Adrenal gland (tissue), 12 donors: ENCODE measurements around the gene ADARB2. TPM values are rescaled to one million over a fixed set of nuclear protein-coding genes. Genes with fewer than 3 reads are reported as not detected.
A peak's percentile ranks its signal among the peaks of the same experiment; 100 is the strongest.

Source experiments
- DNase-seq, 7 donors: peaks; one replicate each; pipeline ENCODE4 v3.0.0-alpha.2; 2019 to 2020
- H3K27ac ChIP-seq, 5 donors: fragments of 200-600 bp; sonication (generic) in 4 of 5; 1 replicate in 3 of 5; 2 replicates in 2 of 5; pipeline versions ENCODE4 v1.5.1 to v1.8.0; 2016 to 2020; ENCODE audit warnings: mild to moderate bottlenecking in 1 of 5
- H3K27me3 ChIP-seq: fragments of 200-600 bp; 2 replicates; pipeline ENCODE4 v1.8.0; 2021
- H3K36me3 ChIP-seq, 2 donors: fragments of 200-600 bp; replicated peaks in 1 of 2; 1 replicate in 1 of 2; 2 replicates in 1 of 2; pipeline versions ENCODE4 v1.5.1 to v1.8.0; 2018 to 2022
- H3K4me1 ChIP-seq, 2 donors: fragments of 200-600 bp; replicated peaks in 1 of 2; 1 replicate in 1 of 2; 2 replicates in 1 of 2; pipeline versions ENCODE4 v1.5.1 to v1.8.0; 2018 to 2021
- H3K4me3 ChIP-seq, 4 donors: fragments of 200-600 bp; sonication (generic) in 3 of 4; one replicate each; pipeline ENCODE4 v1.5.1; 2016 to 2018
- H3K9me3 ChIP-seq, 3 donors: fragments of 200-600 bp; sonication (generic) in 1 of 3; replicated peaks in 1 of 3; 1 replicate in 2 of 3; 2 replicates in 1 of 3; pipeline versions ENCODE4 v1.5.1 to v1.8.0; 2016 to 2021
- CTCF ChIP-seq, 6 experiments: fragments of 450-650 bp in 4 of 6; fragments of 200-600 bp in 2 of 6; sonication (generic) in 1 of 6; IDR thresholded peaks; 1 replicate in 5 of 6; 2 replicates in 1 of 6; pipeline versions ENCODE4 v1.5.1 to v1.8.0; 2016 to 2021; ENCODE audit warnings: antibody characterized with exemption in 6 of 6, mild to moderate bottlenecking in 2 of 6, moderate library complexity in 1 of 6
- POLR2A ChIP-seq, 2 donors: fragments of 450-650 bp; IDR thresholded peaks; one replicate each; pipeline ENCODE4 v1.6.1; 2017; ENCODE audit warnings: antibody characterized with exemption in 2 of 2, mild to moderate bottlenecking in 2 of 2, moderate library complexity in 1 of 2
- WGBS, 4 donors: extraction: QIAGEN DNeasy Blood & Tissue Kit in 2 of 4; methylation state at CpG; one replicate each; pipeline versions ENCODE4 v1.1.5 to v1.1.7; 2013 to 2017; 5-methylcytosine and 5-hydroxymethylcytosine counted together
- intact Hi-C, 2 donors: fragments of 100-400 bp; cut with DNase I; formaldehyde crosslinking; loops; one replicate each; pipeline versions ENCODE4 v1.14.1 to v1.15.0; 2022 to 2023
- polyA plus RNA-seq, 3 donors: library from polyadenylated mRNA; stranded (reverse); fragments of 200-250 nt in 2 of 3; fragments of 350-450 nt in 1 of 3; fragmentation: Illumina TruSeq in 1 of 3; extraction: RNeasy Lipid Tissue Mini Kit (QIAGEN cat#74804) in 1 of 3; gene quantifications; one replicate each; pipeline ENCODE4 v1.2.3, GENCODE V29; 2013 to 2014
- total RNA-seq, 9 donors: library from RNA; depleted of rRNA in 4 of 9; stranded (reverse); fragments of >200 nt in 4 of 9; fragments of 120-200 nt in 1 of 9; fragmentation: NEBNext Ultra II Directional in 1 of 9; extraction: Animal tissue kit (Norgen Biotek cat#: 25700) in 1 of 9; gene quantifications; one replicate each; pipeline versions ENCODE4 v1.1.0 to v1.2.4, GENCODE V29; 2013 to 2023
- donor health status: healthy with polysubstance abuse.
- donor health status: Bipolar disorder and iron deficiency.
- donor health status: DM: yes; HTN: yes; CAD: no.
- donor health status: DM: no; HTN: no; CAD: no.
- donor health status: DM: no; HTN: no; CAD: no.
- donor health status: DM: yes; HTN: yes; CAD: no.

The ADARB2 gene
- total and polyA plus RNA-seq, 12 donors, result 0.14 to 3.1 (median 0.91) TPM

GRCh38 chr10:1369197-1369596 lies 368.1 kb downstream of the ADARB2 start:
- H3K4me3 ChIP-seq, result no peak overlapping the region
- WGBS, 4 donors, result 53 to 64% (median 60%) methylated on average over 7 of the region's 7 CpGs
- TF ChIP-seq POLR2A (IDR thresholded peaks at IDR 0.05) (no peak), CTCF (IDR thresholded peaks at IDR 0.05) (no peak)
- intact Hi-C loops, result no loop called here
- H3K4me1 ChIP-seq, result no peaks in the 10 kb centered on the region
- H3K36me3 ChIP-seq, result no peaks in the 10 kb centered on the region
- H3K9me3 ChIP-seq, result no peaks in the 10 kb centered on the region
- H3K27me3 ChIP-seq, result peaks cover 5% of the 10 kb centered on the region
- H3K27ac ChIP-seq, result no peak overlapping the region
- DNase-seq, result peak in 2 of 7 donors; percentile 6 to 20

GRCh38 chr10:1368842-1369171 lies 368.5 kb downstream of the ADARB2 start:
- no peak overlapping the region for H3K27ac ChIP-seq
- TF ChIP-seq CTCF (IDR thresholded peaks at IDR 0.05) (peak in 5 of 6 experiments; percentile 18 to 55 (median 42)), POLR2A (IDR thresholded peaks at IDR 0.05) (no peak)

GRCh38 chr10:1367938-1368841 lies 369.1 kb downstream of the ADARB2 start:
- 82 to 90% (median 84%) methylated on average over 23 to 24 of the region's 24 CpGs for WGBS, 4 donors
- no peaks in the 10 kb centered on the region for H3K4me1 ChIP-seq
- no peak overlapping the region for H3K27ac ChIP-seq
- peak in 2 of 7 donors; percentile 2 to 20 for DNase-seq
- TF ChIP-seq CTCF (IDR thresholded peaks at IDR 0.05) (no peak), POLR2A (IDR thresholded peaks at IDR 0.05) (no peak)
- intact Hi-C loops, result no loop called here
- H3K9me3 ChIP-seq, result no peaks in the 10 kb centered on the region
- no peak overlapping the region for H3K4me3 ChIP-seq
- H3K36me3 ChIP-seq, result no peaks in the 10 kb centered on the region
- H3K27me3 ChIP-seq, result peaks cover 5% of the 10 kb centered on the region

More at GRCh38 chr10:1368842-1369171, 368.5 kb downstream of the ADARB2 start:
- Histone ChIP-seq H3K36me3 (no peaks in the 10 kb centered on the region), H3K4me1 (no peaks in the 10 kb centered on the region), H3K27me3 (peaks cover 5% of the 10 kb centered on the region), H3K4me3 (no peak overlapping the region), H3K9me3 (no peaks in the 10 kb centered on the region)
- peak in 5 of 7 donors; percentile 33 to 68 (median 45) for DNase-seq
- intact Hi-C loops, result no loop called here
- 11 to 29% (median 20%) methylated on average over 8 to 14 of the region's 14 CpGs for WGBS, 4 donors

GRCh38 chr10:1366811-1367425 lies 370.4 kb downstream of the ADARB2 start:
- no peaks in the 10 kb centered on the region for H3K36me3 ChIP-seq
- peak in 1 of 7 donors; percentile 36 for DNase-seq
- 86 to 94% (median 90%) methylated on average over 15 of the region's 15 CpGs for WGBS, 4 donors

More at GRCh38 chr10:1366811-1367425, 370.4 kb downstream of the ADARB2 start:
- Histone ChIP-seq H3K4me1 (no peaks in the 10 kb centered on the region), H3K27me3 (peaks cover 8% of the 10 kb centered on the region), H3K27ac (no peak overlapping the region), H3K9me3 (no peaks in the 10 kb centered on the region), H3K4me3 (no peak overlapping the region)
- no peak for TF ChIP-seq CTCF (IDR thresholded peaks at IDR 0.05)
- no peak for TF ChIP-seq POLR2A (IDR thresholded peaks at IDR 0.05)
- intact Hi-C loops, result no loop called here
